ENCODE data around the gene TOX3. TPM values are rescaled to one million over a fixed set of nuclear protein-coding genes. Genes with fewer than 3 reads are reported as not detected.

TOX3 gene
- polyA plus RNA-seq, 2 of the 4 experiments (the other 2 are of a cell fraction) = 0.10 to 2.2 TPM

DNA sequence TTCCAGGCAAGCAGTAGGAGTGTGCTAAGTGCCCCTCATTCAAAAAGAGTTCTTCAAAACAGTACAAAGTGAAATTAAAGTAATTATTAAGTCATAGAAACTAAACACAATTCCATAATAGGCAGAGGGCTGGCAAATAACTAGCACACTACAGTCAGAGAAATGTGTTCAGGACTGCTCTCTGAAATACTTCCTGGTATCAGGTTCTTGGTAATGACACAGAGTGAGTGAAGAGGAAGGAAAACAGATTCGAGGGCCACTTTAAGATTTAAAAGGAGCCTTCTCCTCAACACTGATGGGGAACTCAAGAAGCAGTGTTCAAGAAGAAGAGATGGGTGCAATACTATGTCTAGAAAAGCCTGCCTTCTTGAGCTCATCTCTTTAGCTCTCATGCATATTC lies 139.2 kb downstream of the TOX3 start (continued):
- TF ChIP-seq CHD2 (IDR thresholded peaks at IDR 0.05; ENCODE audit: low read length, partially characterized antibody) = no peak
- TF ChIP-seq ZFP36 (IDR thresholded peaks at IDR 0.05; ENCODE audit: borderline replicate concordance, partially characterized antibody) = no peak
- TF ChIP-seq HOXA7 (CRISPR knock-in tag; IDR thresholded peaks at IDR 0.05) = no peak
- TF ChIP-seq EHF (CRISPR knock-in tag; IDR thresholded peaks at IDR 0.05) = no peak
- TF ChIP-seq FOSB (CRISPR knock-in tag; IDR thresholded peaks at IDR 0.05) = no peak

DNA sequence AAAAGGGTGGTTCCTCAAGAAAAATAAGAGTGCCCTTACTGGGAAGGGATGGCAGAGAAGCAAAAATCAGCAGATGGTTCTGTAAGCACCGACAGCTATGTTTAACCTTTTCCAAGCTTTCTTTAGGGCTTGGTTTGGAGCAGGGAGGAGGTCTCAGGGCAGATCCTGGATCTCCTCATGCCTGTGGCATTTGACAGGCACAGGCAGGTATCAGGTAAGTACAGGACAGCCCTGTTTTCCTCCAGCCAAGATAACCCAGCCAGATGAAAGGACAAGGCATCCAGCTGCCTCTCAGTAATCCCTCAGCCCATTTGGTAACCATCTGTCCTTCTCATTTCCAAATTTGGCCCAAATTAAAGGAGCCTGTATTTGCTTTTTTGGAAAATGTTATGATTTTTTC lies 141.5 kb downstream of the TOX3 start:
- 25% methylated on average over 1 of the region's 1 CpG for WGBS (ENCODE audit: missing lambda C conversion rate)
- Histone ChIP-seq H3K27ac (no peak overlapping the region), H3K9me3 (no peaks in the 10 kb centered on the region), H3K4me3 (no peak overlapping the region), H3K4me1 (no peaks in the 10 kb centered on the region), H3K4me2 (no peak overlapping the region)
- FAIRE-seq (no peak), DNase-seq (ENCODE audit: low read depth in 1 of 2, low spot score in 1 of 2) (no peak), ATAC-seq (no peak)
- CTCF ChIA-PET = no interaction called here
- no peak for TF ChIP-seq POLR2A (IDR thresholded peaks at IDR 0.05; ENCODE audit: low read length)
- TF ChIP-seq ELK1 (IDR thresholded peaks at IDR 0.05; ENCODE audit: low read depth, low read length) = no peak
- POLR2A ChIA-PET = no interaction called here

DNA sequence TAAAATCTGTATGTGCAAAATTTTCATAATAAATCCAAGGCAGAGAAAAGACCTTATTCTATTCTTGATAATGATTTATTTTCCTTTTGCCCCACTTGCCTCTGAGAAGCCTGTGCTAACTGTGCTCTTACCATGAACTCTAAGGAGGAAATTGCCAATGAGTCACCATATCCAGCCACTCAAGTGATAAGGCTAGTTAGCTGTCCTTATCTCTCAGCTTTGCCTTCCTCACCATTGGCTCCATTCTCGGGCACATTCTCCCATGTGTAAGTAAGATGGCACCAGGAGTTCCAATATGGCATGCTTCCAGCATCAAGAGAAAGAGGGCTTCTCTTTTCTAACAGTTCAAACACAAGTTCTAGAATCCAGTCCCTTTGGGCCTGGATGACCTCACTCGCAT lies 142.4 kb downstream of the TOX3 start:
- DNase-seq (ENCODE audit: low read depth in 1 of 2, low spot score in 1 of 2) (no peak), ATAC-seq (no peak), FAIRE-seq (no peak)
- ChIA-PET POLR2A (no interaction called here), CTCF (no interaction called here)
- H3K9me3 ChIP-seq = no peaks in the 10 kb centered on the region
- WGBS (ENCODE audit: missing lambda C conversion rate) = 29% methylated on average over 2 of the region's 2 CpGs
- H3K4me2 ChIP-seq = no peak overlapping the region
- H3K4me1 ChIP-seq = no peaks in the 10 kb centered on the region
- TF ChIP-seq, protein P1, sequence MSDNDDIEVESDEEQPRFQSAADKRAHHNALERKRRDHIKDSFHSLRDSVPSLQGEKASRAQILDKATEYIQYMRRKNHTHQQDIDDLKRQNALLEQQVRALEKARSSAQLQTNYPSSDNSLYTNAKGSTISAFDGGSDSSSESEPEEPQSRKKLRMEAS (IDR thresholded peaks at IDR 0.05) = no peak
- TF ChIP-seq TFCP2L1 (CRISPR knock-in tag; IDR thresholded peaks at IDR 0.05) = no peak
- no peak for TF ChIP-seq ZC3H11A (IDR thresholded peaks at IDR 0.05)
- no peak for TF ChIP-seq GATA3 (IDR thresholded peaks at IDR 0.05; ENCODE audit: borderline replicate concordance)
- TF ChIP-seq, protein P2, sequence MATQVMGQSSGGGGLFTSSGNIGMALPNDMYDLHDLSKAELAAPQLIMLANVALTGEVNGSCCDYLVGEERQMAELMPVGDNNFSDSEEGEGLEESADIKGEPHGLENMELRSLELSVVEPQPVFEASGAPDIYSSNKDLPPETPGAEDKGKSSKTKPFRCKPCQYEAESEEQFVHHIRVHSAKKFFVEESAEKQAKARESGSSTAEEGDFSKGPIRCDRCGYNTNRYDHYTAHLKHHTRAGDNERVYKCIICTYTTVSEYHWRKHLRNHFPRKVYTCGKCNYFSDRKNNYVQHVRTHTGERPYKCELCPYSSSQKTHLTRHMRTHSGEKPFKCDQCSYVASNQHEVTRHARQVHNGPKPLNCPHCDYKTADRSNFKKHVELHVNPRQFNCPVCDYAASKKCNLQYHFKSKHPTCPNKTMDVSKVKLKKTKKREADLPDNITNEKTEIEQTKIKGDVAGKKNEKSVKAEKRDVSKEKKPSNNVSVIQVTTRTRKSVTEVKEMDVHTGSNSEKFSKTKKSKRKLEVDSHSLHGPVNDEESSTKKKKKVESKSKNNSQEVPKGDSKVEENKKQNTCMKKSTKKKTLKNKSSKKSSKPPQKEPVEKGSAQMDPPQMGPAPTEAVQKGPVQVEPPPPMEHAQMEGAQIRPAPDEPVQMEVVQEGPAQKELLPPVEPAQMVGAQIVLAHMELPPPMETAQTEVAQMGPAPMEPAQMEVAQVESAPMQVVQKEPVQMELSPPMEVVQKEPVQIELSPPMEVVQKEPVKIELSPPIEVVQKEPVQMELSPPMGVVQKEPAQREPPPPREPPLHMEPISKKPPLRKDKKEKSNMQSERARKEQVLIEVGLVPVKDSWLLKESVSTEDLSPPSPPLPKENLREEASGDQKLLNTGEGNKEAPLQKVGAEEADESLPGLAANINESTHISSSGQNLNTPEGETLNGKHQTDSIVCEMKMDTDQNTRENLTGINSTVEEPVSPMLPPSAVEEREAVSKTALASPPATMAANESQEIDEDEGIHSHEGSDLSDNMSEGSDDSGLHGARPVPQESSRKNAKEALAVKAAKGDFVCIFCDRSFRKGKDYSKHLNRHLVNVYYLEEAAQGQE (IDR thresholded peaks at IDR 0.05) = no peak
- TF ChIP-seq FOSB (CRISPR knock-in tag; IDR thresholded peaks at IDR 0.05) = no peak
- no peak for TF ChIP-seq HMGXB4 (CRISPR knock-in tag; IDR thresholded peaks at IDR 0.05; ENCODE audit: borderline replicate concordance)
- no peak for TF ChIP-seq RNF2 (IDR thresholded peaks at IDR 0.05; ENCODE audit: borderline replicate concordance, low read depth)
- TF ChIP-seq ZSCAN20 (CRISPR knock-in tag; IDR thresholded peaks at IDR 0.05) = no peak
- no peak for TF ChIP-seq NPAS2 (CRISPR knock-in tag; IDR thresholded peaks at IDR 0.05; ENCODE audit: borderline replicate concordance)
- TF ChIP-seq JUN (IDR thresholded peaks at IDR 0.05) = no peak
- TF ChIP-seq POLR2AphosphoS2 (conservative IDR thresholded peaks at IDR 0.05; ENCODE audit: low read length) = no peak
- TF ChIP-seq CEBPB (IDR thresholded peaks at IDR 0.05) = no peak
- TF ChIP-seq, protein P3, sequence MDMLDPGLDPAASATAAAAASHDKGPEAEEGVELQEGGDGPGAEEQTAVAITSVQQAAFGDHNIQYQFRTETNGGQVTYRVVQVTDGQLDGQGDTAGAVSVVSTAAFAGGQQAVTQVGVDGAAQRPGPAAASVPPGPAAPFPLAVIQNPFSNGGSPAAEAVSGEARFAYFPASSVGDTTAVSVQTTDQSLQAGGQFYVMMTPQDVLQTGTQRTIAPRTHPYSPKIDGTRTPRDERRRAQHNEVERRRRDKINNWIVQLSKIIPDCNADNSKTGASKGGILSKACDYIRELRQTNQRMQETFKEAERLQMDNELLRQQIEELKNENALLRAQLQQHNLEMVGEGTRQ (IDR thresholded peaks at IDR 0.05) = no peak
- TF ChIP-seq HES2 (IDR thresholded peaks at IDR 0.05) = no peak
- no peak for TF ChIP-seq RCOR1 (IDR thresholded peaks at IDR 0.05; ENCODE audit: low read depth, low read length)
- TF ChIP-seq HDAC2 (IDR thresholded peaks at IDR 0.05) = no peak
- TF ChIP-seq TP53 (CRISPR knock-in tag; IDR thresholded peaks at IDR 0.05) = no peak
- TF ChIP-seq MAFK (IDR thresholded peaks at IDR 0.05; ENCODE audit: partially characterized antibody) = no peak
- no peak for TF ChIP-seq MAZ (IDR thresholded peaks at IDR 0.05; ENCODE audit: borderline replicate concordance, low read depth, low read length)
- H3K4me3 ChIP-seq = no peak overlapping the region
- no peak overlapping the region for H3K27ac ChIP-seq
